Keratinocyte (primary cell): ENCODE results near the gene ASPHD2.

Experiments used
- EZH2 ChIP-seq: IDR thresholded peaks from one replicate; pipeline ENCODE4 v1.6.1; 2012; ENCODE audit warnings: inconsistent platforms, mild to moderate bottlenecking, low read length, moderate library complexity
- TF ChIP-seq, protein P1 (sequence below), 3 experiments: IDR thresholded peaks in 1 of 3; conservative IDR thresholded peaks in 1 of 3; optimal IDR thresholded peaks in 1 of 3; 2 replicates in 2 of 3; 3 replicates in 1 of 3; pipeline versions ENCODE3 to v1.5.1; 2011; ENCODE audit warnings: low read length in 3 of 3, mild to moderate bottlenecking in 3 of 3, moderate library complexity in 2 of 3, control low read depth in 1 of 3, inconsistent platforms in 1 of 3; ENCODE audit not compliant: insufficient read depth in 2 of 3; ENCODE audit errors: extremely low read depth in 1 of 3

DNA sequence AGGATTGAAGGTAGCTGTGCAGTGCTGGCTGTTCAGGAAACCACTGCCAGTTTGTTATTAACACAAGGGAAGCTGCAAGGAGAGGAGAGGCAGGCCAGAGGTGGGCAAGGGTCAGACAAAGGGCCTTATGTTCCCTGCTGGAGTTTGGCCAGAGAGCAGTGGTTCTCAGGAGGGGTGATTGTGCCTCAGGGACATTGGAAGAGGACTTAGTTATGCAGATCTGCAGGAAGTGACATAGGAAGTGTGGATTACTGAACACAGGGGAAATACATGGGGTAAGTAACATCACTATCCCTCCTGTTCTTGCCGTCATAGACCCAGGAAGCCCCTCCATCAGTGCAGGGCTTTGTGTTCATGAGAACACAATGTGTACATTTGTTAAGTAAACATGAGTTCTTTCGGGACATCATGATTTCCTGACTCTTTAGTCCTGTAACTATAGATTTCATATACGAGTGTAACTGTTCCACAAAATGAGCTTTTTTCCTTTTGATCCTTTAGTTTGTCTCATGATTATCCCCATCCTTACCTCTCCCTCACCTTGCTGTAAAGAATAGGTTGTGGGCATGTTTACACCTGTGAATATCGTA, 60.5 kb downstream of the ASPHD2 start:
- TF ChIP-seq, protein P1, sequence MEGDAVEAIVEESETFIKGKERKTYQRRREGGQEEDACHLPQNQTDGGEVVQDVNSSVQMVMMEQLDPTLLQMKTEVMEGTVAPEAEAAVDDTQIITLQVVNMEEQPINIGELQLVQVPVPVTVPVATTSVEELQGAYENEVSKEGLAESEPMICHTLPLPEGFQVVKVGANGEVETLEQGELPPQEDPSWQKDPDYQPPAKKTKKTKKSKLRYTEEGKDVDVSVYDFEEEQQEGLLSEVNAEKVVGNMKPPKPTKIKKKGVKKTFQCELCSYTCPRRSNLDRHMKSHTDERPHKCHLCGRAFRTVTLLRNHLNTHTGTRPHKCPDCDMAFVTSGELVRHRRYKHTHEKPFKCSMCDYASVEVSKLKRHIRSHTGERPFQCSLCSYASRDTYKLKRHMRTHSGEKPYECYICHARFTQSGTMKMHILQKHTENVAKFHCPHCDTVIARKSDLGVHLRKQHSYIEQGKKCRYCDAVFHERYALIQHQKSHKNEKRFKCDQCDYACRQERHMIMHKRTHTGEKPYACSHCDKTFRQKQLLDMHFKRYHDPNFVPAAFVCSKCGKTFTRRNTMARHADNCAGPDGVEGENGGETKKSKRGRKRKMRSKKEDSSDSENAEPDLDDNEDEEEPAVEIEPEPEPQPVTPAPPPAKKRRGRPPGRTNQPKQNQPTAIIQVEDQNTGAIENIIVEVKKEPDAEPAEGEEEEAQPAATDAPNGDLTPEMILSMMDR (optimal IDR thresholded peaks at IDR 0.05 in 1 of 3, IDR thresholded peaks at IDR 0.05 in 1 of 3, conservative IDR thresholded peaks at IDR 0.05 in 1 of 3; ENCODE audit: extremely low read depth in 1 of 3, insufficient read depth in 2 of 3, low read length in 3 of 3) = no peak
- TF ChIP-seq EZH2 = no peak
